Ectodermal cell (in vitro differentiated cells): ENCODE data around the gene NAXD.

Experiments used
- H3K27ac ChIP-seq: 2 replicates; pipeline ENCODE4 v1.7.0; 2013; ENCODE audit warnings: mild to moderate bottlenecking, low read depth, low read length; ENCODE audit not compliant: insufficient read depth, poor library complexity, severe bottlenecking
- H3K27me3 ChIP-seq: 2 replicates; pipeline ENCODE4 v1.7.0; 2013; ENCODE audit warnings: mild to moderate bottlenecking, low read length; ENCODE audit not compliant: insufficient read depth, control insufficient read depth, poor library complexity, severe bottlenecking
- H3K36me3 ChIP-seq: one replicate; pipeline ENCODE4 v1.7.0; 2013; ENCODE audit warnings: low read length; ENCODE audit not compliant: control insufficient read depth, insufficient read depth
- H3K4me1 ChIP-seq: one replicate; pipeline ENCODE4 v1.7.0; 2013; ENCODE audit warnings: low read length; ENCODE audit not compliant: control insufficient read depth, insufficient read depth
- H3K4me3 ChIP-seq: 2 replicates; pipeline ENCODE4 v1.7.0; 2013; ENCODE audit warnings: low read depth, low read length, control low read depth; ENCODE audit not compliant: insufficient read depth
- H3K9me3 ChIP-seq: 2 replicates; pipeline ENCODE4 v1.7.0; 2013; ENCODE audit warnings: mild to moderate bottlenecking, low read length, moderate library complexity; ENCODE audit not compliant: control insufficient read depth
- WGBS, 2 experiments: methylation state at CpG; one replicate each; pipeline ENCODE4 v1.1.7; 2013; ENCODE audit warnings: missing lambda C conversion rate in 2 of 2; 5-methylcytosine and 5-hydroxymethylcytosine counted together

The NAXD gene

DNA sequence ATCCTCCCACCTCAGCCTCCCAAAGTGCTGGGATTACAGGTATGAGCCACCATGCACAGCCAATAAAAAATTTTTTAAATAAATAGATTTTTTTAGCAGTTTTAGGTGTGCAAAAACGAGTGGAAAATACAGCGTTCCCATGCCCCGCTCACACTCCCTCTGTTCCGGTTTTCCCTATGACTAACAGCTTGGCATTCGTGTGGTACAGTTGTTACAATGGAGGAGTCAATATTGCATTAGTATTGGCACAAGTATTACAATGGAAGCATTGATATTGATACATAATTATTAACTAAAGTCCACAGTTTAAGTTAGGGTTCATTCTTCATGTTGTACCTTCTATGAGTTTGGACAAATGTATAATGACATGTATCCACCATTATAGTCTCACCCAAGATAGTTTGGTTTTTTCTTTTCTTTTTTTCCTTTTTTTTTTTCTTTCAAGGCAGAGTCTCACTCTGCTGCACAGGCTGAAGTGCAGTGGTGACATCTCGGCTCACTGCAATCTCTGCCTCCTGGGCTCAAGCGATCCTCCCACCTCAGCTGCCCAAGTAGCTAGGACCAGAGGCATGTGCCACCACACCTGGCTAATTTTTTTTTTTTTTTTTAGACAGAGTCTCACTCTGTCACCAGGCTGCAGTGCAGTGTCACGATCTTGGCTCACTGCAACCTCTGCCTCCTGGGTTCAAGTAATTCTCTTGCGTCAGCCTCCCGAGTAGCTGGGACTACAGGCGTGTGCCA is 38.4 kb upstream of the NAXD start:
- no peaks in the 10 kb centered on the region for H3K9me3 ChIP-seq
- H3K36me3 ChIP-seq = no peaks in the 10 kb centered on the region
- WGBS, 2 experiments = 91 to 94% methylated on average over 11 of the region's 11 CpGs
- peaks cover 3% of the 10 kb centered on the region for H3K4me1 ChIP-seq
- H3K27me3 ChIP-seq = no peaks in the 10 kb centered on the region
- no peak overlapping the region for H3K27ac ChIP-seq
- H3K4me3 ChIP-seq = no peak overlapping the region

DNA sequence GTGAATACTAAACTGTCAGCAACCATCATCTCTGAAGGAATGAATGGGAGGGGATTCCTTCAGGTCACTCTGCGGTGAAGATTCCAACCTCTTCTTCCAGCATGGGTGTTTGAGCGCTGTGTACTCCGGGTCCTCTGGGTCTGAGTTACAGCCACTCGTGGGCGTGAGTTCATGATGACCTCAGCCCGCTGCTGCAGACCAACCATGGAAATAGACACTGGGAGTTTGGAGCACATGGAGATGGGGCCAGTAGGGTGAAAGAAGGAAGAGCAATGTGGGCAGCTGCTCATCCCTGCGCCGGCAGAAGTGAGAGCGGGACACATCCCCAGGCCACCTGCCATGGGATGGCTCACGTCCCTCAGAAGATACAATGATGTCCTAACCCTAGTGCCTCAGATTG is 37.0 kb upstream of the NAXD start:
- Histone ChIP-seq H3K9me3 (no peaks in the 10 kb centered on the region), H3K27me3 (no peaks in the 10 kb centered on the region), H3K4me1 (peaks cover 3% of the 10 kb centered on the region), H3K27ac (no peak overlapping the region), H3K36me3 (no peaks in the 10 kb centered on the region), H3K4me3 (no peak overlapping the region)
- WGBS, 2 experiments = 85% methylated on average over 10 of the region's 10 CpGs

DNA sequence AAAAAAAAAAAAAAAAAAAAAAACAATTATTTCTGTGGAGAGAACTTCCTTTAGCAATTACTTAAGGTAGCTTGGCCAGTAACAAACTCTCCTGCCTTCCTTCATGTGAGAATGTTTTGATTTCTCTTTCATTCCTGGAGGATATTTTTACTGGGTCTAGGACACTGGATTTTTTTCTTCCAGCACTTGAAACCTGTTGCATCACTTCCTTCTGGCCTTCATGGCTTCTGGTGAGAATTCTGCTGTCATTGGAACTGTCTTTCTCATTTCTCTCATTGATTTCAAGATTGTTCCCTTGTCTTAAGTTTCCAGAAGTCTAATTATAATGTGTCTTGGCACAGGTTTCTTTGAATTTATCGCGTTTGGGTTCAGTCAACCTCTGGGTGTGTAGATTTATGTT is 34.5 kb upstream of the NAXD start:
- Histone ChIP-seq H3K27ac (no peak overlapping the region), H3K4me1 (no peaks in the 10 kb centered on the region), H3K9me3 (no peaks in the 10 kb centered on the region), H3K27me3 (no peaks in the 10 kb centered on the region), H3K4me3 (no peak overlapping the region), H3K36me3 (no peaks in the 10 kb centered on the region)
- 94 to 96% methylated on average over 2 of the region's 2 CpGs for WGBS, 2 experiments

DNA sequence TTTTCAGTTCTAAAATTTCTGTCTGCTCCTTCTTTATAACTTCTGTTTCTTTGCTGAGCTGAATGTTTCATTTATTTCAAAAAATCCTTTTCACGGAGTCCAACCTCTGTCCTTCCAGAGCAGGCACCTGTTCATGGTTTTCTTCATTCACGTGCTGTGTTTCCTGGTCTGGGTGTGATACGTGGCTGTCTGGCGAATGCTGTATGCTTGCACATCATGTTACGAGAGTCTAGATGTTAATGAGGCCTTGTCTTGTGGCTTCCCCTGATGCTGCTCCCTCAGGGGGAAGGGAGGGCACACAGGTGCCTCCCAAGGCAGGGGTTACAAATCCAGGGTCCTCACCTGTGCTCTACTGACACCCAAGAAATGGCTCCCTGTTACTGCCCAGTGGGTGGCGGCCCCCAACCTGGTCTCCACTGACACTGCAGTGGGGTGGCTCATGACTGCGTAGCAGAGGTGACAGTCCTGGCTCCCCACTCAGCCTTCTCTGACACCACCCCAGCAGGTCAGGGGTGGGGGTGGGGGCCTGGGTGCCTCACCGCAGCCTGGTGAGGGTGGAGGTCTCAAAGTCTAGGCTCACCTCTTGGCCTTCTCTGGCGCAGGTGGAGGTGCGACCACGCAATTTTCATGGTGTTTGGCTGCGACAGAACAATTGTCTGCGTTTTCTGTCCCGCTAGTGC is 33.7 kb upstream of the NAXD start:
- no peaks in the 10 kb centered on the region for H3K36me3 ChIP-seq
- no peaks in the 10 kb centered on the region for H3K4me1 ChIP-seq
- WGBS, 2 experiments = 92 to 95% methylated on average over 14 of the region's 14 CpGs
- H3K27ac ChIP-seq = no peak overlapping the region
- no peak overlapping the region for H3K4me3 ChIP-seq
- H3K27me3 ChIP-seq = no peaks in the 10 kb centered on the region
- no peaks in the 10 kb centered on the region for H3K9me3 ChIP-seq

DNA sequence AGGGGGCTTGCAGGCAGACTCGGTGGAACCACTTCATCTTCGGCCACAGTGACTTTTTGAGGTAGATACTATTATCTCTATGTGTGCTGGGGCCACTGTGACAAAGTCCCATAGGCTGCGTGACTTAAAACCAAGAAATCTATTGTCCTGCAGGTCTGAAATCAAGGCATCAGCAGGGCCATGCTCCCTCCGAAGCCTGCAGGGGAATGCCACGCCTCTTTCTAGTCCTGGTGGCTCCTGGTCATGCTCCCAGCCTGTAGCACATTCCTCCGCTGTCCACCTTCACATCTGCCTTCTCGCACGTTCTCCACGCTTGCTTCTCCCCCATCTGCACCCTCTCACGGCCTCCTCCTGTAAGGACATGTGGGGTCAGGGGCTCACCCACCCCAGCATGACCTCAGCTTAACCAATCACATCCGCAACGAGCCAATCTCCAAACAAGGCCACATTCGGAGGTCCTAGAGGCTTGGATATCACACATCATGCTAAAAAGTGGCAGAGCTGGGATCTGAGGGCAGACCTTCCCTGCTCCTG is 32.9 kb upstream of the NAXD start:
- H3K4me3 ChIP-seq = no peak overlapping the region
- H3K27ac ChIP-seq = no peak overlapping the region
- no peaks in the 10 kb centered on the region for H3K4me1 ChIP-seq
- H3K36me3 ChIP-seq = no peaks in the 10 kb centered on the region
- WGBS, 2 experiments = 92 to 95% methylated on average over 13 of the region's 13 CpGs
- H3K9me3 ChIP-seq = no peaks in the 10 kb centered on the region
- H3K27me3 ChIP-seq = no peaks in the 10 kb centered on the region

DNA sequence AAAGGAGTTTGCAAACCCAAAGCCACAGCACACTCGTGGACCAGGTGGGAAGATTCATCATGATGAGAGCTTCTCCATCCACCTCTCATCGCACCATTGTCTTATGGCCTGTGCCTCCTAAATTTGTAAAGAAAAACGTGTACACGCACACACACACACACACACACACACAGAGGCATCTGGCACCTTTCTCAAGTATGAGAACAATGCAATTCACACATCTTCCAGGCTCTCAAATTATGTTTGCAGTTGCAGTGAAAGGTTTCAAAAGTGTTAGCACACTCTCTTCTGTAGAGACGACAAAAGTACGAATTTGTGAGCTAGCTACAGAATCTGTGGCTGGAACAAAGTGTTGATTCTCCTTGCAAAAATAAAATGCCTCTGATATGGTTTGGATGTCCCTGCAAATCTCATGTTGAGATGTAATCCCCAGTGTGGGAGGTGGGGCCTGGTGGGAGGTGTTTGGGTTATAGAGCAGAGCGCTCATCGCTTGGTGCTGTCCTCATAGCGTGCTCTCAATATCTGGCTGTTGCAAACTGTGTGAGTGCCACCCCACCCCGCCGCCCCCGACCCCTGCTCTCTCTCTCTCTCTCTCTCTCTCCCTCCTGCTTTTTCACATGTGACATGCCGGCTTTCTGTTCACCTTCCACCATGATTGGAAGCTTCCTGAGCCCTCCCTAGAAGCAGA is 32.0 kb upstream of the NAXD start:
- no peak overlapping the region for H3K27ac ChIP-seq
- 91 to 92% methylated on average over 13 of the region's 13 CpGs for WGBS, 2 experiments
- H3K36me3 ChIP-seq = no peaks in the 10 kb centered on the region
- H3K9me3 ChIP-seq = no peaks in the 10 kb centered on the region
- H3K4me3 ChIP-seq = no peak overlapping the region
- H3K27me3 ChIP-seq = no peaks in the 10 kb centered on the region
- H3K4me1 ChIP-seq = no peaks in the 10 kb centered on the region

DNA sequence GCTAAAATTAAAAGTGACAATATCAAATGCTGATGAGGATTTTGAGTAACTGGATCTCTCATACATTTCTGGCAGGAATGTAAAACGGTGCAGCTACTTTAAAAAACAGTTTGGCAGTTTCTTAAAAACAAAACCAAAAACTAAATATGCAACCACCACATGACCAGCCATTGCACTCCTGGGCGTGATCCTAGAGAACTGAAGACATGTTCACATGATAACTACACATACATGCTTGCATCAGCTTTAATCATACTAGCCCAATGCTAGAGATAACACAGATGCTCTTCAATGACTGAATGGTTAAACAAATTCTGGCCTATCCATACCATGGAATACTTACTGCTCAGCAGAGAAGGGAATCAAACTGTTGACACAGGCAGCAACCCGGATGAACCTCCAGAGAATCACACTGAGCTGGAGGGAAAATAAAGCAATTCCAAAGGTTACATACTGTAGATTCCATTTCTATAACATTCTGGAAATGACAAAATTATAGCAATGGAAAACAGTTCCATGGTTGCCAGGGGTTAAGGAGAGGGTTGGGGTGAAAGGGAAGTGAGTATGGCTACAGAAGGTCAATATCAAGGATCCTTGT is 25.5 kb upstream of the NAXD start:
- 89% methylated on average over 3 of the region's 3 CpGs for WGBS, 2 experiments
- no peaks in the 10 kb centered on the region for H3K9me3 ChIP-seq
- H3K4me1 ChIP-seq = no peaks in the 10 kb centered on the region
- no peak overlapping the region for H3K27ac ChIP-seq
- no peaks in the 10 kb centered on the region for H3K36me3 ChIP-seq
- no peak overlapping the region for H3K4me3 ChIP-seq
- H3K27me3 ChIP-seq = no peaks in the 10 kb centered on the region

DNA sequence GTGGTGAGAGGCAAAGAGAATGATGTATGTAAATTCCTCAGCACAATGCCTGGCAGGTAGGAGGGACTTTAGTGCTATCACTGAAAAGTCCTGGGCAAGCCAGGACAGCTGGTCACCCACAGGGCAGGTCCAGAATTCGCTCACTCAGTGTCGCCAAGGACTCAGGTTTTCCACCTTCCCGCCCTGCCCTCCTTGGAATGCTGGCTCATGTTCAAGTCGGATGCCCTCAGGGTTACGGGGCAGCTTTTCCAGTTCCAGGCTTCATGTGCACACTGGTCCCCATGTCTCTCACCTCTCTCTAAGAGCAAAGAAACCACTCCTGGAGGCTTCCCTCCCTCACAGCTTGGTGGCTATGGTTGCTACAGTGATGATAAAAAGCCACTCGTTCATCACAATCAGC is 24.8 kb upstream of the NAXD start:
- 79 to 84% methylated on average over 6 of the region's 6 CpGs for WGBS, 2 experiments

DNA sequence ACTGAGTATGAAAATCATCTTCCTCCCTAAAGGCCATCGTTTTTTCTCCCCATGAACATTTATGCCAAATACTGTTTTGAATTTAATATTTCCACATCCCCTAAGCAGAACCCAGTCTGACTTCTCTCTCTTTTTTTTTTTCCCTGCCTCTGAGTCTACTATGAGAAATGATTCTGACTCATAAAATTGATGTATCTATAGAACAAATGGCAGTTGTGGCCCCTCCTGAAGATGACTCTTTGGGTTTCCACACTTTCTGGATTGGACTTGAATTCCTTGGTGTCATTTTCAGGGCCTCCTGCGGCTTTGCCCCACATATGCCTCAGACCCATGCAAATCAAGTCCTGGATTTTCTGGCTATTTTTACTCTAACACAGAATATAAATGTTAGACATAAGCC is 22.7 kb upstream of the NAXD start:
- 88 to 92% methylated on average over 2 of the region's 2 CpGs for WGBS, 2 experiments

More for the DNA sequence above, 24.8 kb upstream of the NAXD start:
- Histone ChIP-seq H3K9me3 (no peaks in the 10 kb centered on the region), H3K36me3 (no peaks in the 10 kb centered on the region), H3K27me3 (no peaks in the 10 kb centered on the region), H3K4me1 (no peaks in the 10 kb centered on the region), H3K4me3 (no peak overlapping the region), H3K27ac (no peak overlapping the region)

More for the DNA sequence above, 22.7 kb upstream of the NAXD start:
- H3K36me3 ChIP-seq = no peaks in the 10 kb centered on the region
- H3K27ac ChIP-seq = no peak overlapping the region
- H3K4me1 ChIP-seq = no peaks in the 10 kb centered on the region
- H3K9me3 ChIP-seq = no peaks in the 10 kb centered on the region
- H3K27me3 ChIP-seq = no peaks in the 10 kb centered on the region
- H3K4me3 ChIP-seq = no peak overlapping the region
